GM18951 (cell line): ENCODE results near the gene SYNGAP1.
"Not testable (repeated sequence)": the region's sequence is repeated elsewhere in the genome, so short reads cannot be mapped to it uniquely, and the experiment has no call there.

Experiments used
- POLR2A ChIP-seq: IDR thresholded peaks from 4 replicates; pipeline ENCODE4 v1.6.1; 2011; ENCODE audit warnings: mild to moderate bottlenecking; ENCODE audit not compliant: insufficient read length, insufficient read depth; ENCODE audit errors: extremely low read depth
- in situ Hi-C: fragments of 300-500 bp; cut with MboI; formaldehyde crosslinking; loops from one replicate; pipeline ENCODE4 v1.12.0; 2022; ENCODE audit warnings: low sequenced_read_pairs, mixed read lengths, inconsistent platforms; ENCODE audit not compliant: unreplicated experiment

Gene SYNGAP1

DNA sequence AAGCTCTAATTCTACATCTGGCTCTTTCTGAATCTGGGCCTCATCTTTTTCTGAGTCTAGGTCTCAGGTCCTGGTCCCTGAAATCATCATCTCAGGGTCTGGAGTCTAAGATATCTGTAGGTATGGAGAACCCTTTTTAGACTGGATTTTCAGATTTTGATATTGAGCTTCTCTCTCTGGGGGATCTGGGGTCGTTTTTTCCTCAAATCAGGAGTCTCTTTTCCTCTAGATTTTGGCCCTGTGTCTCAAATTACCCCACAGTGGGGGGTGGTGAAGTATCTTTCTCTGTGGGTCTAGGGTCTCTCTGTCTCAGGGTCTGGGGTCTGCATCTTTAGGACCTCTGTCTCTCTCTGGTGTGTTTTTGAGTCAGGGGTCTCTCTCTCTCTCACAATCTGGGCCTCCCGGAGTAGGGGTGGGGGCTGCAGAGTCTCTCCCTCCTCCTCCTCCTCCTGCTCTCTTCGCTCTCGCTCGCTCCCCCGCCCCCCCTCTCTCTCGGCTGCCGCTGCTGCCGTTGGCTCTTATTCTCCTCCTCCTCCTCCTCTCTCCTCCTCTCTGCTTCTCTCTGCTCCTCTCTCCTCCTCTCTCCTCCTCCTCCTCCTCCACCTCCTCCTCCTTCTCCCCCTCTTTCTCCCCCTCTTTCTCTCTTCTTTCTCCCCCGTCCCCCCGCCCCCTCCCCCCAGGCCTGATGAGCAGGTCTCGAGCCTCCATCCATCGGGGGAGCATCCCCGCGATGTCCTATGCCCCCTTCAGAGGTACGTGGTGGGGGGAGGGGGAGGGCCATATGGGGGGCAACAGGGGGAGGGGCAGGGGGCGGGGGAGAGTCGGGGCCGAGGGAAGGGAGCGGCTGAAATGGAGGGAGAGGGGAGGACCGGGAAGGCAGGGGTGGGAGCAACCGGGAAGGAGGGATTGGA, at the start of gene SYNGAP1:
Gene SYNGAP1 (plus strand): TSS at position 486 of the 911 bp plus-strand sequence. CDS start 200 bp downstream, at position 686.
- no peak for TF ChIP-seq POLR2A

DNA sequence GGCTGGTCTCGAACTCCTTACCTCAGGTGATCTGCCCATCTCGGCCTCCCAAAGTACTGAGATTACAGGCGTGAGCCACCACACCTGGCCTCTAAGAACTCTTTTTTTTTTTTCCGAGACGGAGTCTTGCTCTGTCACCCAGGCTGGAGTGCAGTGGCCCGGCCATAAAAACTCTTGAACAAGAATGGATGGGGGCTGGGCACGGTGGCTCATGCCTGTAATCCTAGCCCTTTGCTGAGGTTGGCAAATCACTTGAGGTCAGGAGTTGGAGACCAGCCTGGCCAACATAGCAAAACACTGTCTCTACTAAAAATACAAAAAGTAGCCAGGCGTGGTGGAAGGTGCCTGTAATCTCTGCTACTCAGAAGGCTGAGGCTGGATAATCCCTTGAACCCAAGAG, 48.0 kb upstream of the SYNGAP1 start:
- in situ Hi-C loops = not testable (repeated sequence)

More for the DNA sequence above, at the start of gene SYNGAP1:
- in situ Hi-C loops = no loop called here

DNA sequence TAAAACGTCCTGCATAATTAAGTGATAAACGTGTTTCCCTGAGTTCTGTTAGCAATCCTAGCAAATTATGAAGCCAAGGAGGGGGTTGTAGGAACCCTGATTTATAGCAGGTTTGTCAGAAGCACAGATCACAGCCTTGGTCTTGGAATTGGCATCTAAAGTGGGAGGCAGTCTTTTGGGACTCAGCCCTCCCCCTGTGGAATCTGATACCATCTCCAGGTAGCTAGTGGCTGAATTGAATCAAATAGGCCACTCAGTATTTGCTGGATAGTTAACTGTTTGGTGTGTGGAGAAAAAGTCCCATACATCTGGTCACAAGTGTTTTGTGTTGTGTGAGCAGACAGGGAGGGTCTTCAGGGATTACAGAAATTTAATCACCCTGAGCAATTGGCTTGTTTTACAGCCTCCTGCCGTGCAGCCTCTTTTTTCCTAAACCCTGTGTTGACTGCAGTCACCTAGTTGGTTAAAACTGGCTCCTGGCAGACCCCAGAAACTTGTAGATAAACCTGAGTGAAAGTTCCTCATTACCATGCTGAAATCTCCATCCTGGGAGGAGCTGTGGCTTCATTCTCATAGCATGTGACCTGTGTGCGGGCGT, 47.2 kb upstream of the SYNGAP1 start:
- TF ChIP-seq POLR2A = no peak
- in situ Hi-C loops = no loop called here

- in situ Hi-C loops = no loop called here
- TF ChIP-seq POLR2A = no peak
Observed at GRCh38 chr6:33373960-33374910, 45.6 kb upstream of the SYNGAP1 start.

DNA sequence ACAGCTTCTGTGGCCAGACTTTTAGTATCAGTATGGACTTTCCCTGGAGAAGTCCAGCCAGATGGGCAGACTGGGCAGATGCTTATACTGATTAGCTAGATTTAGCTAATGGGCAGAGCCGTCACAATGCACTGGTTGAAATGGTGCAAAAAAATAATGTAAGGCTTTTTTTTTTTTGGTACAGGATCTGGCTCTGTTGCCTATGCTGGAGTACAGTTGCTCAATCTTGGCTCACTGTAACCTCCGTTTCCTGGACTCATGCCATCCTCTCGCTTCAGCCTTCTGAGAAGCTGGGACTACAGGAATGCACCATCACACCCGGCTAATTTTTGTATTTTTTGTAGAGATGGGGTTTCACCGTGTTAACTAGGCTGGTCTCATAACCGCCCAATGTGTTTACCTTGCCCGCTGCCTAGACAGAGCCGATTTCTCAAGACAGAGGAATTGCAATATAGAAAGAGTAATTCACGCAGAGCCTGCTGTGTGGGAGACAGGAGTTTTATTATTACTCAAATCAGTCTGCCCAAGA, 44.7 kb upstream of the SYNGAP1 start:
- no peak for TF ChIP-seq POLR2A
- in situ Hi-C loops = no loop called here

GRCh38 chr6:33377171-33377570, 42.7 kb upstream of the SYNGAP1 start:
- TF ChIP-seq POLR2A = no peak
- in situ Hi-C loops = no loop called here

DNA sequence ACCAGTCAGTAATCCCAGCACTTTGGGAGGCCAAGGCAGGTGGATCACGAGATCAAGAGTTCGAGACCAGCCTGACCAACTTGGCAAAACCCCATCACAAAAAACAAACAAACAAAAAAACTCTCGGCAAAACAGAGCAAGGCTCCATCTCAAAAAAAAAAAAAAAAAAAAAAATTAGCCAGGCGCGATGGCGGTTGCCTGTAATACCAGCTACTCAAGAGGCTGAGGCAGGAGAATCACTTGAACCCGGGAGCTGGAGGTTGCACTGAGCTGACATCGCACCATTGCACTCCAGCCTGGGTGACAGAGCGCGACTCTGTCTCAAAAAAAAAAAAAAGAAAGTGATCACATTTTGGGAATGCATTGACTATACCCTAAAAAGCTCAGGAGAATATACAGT, 40.7 kb upstream of the SYNGAP1 start:
- in situ Hi-C loops = not testable (repeated sequence)

DNA sequence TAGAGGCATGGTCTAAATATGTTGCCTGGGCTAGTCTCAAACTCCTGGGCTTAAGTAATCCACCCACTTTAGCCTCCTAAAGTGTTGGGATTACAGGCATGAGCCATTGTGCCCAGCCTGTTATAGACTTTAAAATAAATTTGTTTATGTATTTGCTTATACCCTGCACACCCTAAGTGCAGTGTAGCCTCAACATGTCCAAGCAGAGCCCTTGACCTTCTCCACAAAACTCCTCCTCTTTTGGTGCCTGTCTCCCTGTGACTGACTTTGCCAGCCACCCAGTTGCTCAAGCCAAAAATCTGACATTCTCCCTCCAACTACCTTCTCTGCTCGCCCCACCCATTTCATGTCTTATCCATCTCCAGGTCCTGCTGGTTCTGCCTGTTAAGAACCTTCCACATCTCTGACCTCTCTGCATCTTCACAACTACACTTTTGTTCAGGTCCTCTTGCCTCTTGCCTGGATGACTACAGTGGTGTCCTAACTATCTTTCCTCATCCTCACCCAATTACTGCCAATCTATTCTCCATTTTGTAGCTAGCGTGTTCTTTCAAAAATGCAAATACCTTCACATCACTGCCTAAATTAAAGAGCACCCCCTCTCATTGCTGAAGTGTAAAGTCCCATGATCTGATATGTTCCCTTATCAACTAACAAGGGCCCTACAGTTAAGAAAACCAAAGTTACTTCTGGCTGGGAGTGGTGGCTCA, 39.4 kb upstream of the SYNGAP1 start:
- in situ Hi-C loops = no loop called here
- TF ChIP-seq POLR2A = no peak

- no peak for TF ChIP-seq POLR2A
Observed at GRCh38 chr6:33383427-33384185, 36.3 kb upstream of the SYNGAP1 start.

GRCh38 chr6:33384581-33385020, 35.3 kb upstream of the SYNGAP1 start:
- no peak for TF ChIP-seq POLR2A
- in situ Hi-C loops = no loop called here

More at GRCh38 chr6:33383427-33384185, 36.3 kb upstream of the SYNGAP1 start:
- in situ Hi-C loops = no loop called here

DNA sequence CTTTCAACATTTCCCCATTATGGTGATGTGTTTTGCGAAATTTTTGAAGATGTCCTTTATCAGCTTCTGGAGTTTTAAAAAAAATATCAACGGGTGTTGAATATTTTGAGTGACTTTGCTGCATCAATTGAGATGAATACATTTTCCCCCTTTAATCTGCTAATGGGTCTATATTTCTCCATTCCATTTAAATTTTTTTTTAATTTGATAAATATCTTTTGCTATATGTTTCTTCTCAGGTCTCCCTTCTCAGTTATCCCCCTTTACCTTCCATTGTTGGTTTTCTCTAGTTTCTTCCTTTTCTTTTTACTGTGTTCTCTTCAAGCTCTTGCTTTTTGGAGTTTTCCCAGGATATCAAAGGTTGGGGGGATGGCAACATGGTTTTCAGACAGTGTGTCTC, 29.7 kb upstream of the SYNGAP1 start:
- in situ Hi-C loops = no loop called here
- no peak for TF ChIP-seq POLR2A
